ENCODE data around the gene RPP38.
A peak's percentile ranks its signal among the peaks of the same experiment; 100 is the strongest.

RPP38 gene, protein sequence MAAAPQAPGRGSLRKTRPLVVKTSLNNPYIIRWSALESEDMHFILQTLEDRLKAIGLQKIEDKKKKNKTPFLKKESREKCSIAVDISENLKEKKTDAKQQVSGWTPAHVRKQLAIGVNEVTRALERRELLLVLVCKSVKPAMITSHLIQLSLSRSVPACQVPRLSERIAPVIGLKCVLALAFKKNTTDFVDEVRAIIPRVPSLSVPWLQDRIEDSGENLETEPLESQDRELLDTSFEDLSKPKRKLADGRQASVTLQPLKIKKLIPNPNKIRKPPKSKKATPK
- 2.6 to 15.0 (median 9.6) reads per million in 17 experiments for total RNA-seq

GRCh38 chr10:15097011-15097812, at the start of gene RPP38:
RPP38 (plus strand) TSS chr10:15097355; CDS start chr10:15103315, 5,960 bp downstream.
- DNase-seq = peak; percentile 98 to 99 (median 98)

- DNase-seq = no peak
Observed at GRCh38 chr10:15049533-15049932, 47.6 kb upstream of the RPP38 start.

GRCh38 chr10:15052121-15052520, 45.0 kb upstream of the RPP38 start:
- no peak for DNase-seq

DNA sequence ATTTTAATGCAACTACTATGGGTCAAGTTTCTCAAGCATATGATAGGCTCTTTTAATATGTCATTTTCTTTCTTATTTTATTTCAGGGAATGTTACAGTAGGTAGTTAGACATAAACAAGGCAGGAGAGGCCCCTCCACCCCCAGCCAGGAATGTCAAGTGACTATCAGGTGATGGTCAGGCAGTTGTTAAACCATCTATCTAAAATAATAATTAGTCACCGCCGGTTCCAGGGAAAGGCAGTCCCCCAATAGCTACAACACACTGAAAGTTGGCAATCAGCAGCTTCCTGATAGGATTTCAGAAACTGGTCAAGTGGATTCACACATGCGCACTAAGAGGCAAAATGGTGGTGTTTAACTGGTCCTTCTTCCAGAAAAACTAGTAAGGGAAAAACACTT, 44.1 kb upstream of the RPP38 start:
- no peak for DNase-seq

- no peak for DNase-seq
Observed at GRCh38 chr10:15058689-15059088, 38.5 kb upstream of the RPP38 start.

DNA sequence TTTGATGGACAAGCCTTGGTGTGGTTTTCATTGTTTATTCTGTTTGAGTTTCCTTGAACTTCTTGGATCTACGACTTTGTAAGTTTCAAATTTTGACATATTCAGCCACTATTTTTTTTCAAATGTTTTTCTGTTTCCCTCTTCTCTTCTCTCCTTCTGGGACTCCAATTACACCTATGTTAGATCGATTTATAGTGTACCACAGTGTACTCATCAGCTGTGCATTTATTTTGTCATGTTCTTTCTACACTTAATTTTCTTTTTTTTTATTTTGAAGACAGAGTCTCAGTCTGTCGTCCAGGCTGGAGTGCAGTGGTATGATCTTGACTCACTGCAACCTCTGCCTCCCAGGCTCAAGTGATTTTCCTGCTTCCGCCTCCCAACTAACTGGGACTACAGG, 37.2 kb upstream of the RPP38 start:
- DNase-seq = no peak

DNA sequence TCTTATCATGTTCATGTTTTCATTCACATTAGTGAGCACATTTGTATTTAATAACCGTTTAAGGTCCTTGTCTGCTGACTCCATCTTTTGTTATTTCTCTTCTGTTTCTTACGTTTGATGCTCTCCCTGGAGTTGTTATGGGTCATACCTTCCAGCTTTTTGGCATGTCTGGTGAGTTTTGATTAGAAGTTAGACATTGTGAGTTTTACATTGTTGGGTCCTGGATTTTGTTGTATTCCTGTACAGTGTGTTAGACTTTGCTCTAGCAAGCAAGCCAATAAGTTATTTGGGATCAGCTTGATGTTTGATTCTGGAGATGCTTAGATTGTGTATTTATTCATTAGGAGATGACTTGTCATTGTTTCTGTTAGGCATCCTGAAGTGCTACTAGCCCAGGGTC, 36.5 kb upstream of the RPP38 start:
- DNase-seq = no peak

- DNase-seq = no peak
Observed at GRCh38 chr10:15067154-15067553, 30.0 kb upstream of the RPP38 start.

DNA sequence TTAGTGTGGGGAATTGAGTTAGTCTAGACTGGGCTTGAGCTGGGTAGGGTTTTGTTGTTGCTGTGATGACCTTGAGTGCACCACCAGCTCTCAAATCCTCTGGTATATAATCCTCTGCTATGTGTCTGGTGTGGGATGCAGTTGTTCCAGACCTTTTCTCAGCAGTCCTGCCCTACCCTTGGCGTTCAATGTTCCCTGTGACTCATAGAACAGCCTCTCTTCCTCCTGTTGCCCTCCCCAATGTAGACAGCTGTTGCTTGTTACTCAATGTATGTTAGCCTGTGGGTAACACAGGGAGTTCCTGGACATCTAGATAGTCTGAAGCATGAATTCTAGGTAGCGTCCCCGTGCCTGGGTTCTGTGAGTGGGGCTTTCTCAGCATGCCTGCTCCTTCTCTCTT, 28.4 kb upstream of the RPP38 start:
- no peak for DNase-seq

- DNase-seq = no peak
Observed at GRCh38 chr10:15069230-15069629, 27.9 kb upstream of the RPP38 start.

GRCh38 chr10:15072358-15072757, 24.8 kb upstream of the RPP38 start:
- DNase-seq = no peak

- no peak for DNase-seq
Observed at GRCh38 chr10:15075421-15075820, 21.7 kb upstream of the RPP38 start.

GRCh38 chr10:15083674-15084501, 13.3 kb upstream of the RPP38 start:
- no peak for DNase-seq

DNA sequence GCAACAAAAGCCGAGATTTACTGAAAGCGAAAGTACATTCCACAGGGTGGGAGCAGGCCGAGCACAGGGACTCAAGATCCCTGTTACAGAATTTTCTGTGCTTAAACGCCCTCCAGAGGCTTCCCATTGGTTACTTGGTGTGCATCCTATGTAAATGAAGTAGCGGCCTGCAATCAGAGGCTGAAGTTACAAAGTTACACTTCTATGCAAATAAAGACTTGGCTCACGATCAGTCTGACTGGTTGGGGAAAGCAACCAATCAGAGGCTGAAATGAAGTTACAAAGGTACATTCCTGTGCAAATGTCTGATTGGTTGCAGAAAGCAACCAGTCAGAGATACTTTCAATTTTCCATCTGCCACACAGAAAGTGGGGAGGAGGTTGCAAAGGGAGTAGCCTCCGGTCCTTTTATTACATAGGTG, 12.6 kb upstream of the RPP38 start:
- peak in 1 of 4 experiments; percentile 17 for DNase-seq

DNA sequence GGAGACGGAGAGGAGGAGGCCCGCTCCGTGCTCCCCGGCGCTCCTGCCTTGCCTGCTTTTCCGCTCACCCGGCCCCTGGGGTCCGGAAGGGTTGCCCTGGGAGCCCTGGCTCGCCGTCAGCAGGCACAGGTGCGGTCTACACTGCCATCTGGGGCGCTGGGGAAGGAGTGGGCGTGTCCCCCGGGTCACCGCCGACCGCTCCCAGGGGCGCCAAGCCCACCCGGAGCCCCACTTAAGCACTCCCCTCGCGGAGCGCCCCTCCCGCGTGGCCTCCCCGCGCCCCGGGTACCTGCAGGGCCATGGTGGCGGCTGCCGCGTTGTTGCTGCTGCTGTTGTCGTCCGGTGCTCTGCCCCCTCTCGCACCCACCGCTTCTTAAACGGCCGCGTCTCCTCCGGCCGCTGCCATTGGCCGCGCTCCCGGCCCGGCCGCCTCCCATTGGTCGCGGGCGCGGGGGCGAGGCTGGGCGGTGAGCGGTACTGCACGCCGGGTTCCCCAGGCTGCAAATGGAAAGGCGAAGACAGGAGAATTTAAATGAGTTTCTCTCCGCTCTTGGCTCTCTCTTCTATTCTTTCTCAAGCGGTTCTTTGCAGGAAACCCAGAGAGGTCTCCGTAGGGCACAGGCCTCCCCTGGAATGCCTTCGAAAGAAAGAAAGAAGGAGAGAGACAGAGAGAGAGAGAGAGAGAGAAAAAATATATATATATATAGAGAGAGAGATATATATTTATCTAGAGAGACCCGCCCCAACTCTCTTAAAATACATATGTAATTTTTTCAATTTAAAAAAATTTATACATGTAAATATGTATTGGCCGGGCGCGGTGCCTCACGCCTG, 8.5 kb upstream of the RPP38 start, which contains the start of gene ACBD7:
Gene ACBD7 (minus strand): TSS at position 349 of the 834 bp plus-strand sequence. CDS start 48 bp downstream, at position 301.
- peak; percentile 74 to 89 (median 80) for DNase-seq

DNA sequence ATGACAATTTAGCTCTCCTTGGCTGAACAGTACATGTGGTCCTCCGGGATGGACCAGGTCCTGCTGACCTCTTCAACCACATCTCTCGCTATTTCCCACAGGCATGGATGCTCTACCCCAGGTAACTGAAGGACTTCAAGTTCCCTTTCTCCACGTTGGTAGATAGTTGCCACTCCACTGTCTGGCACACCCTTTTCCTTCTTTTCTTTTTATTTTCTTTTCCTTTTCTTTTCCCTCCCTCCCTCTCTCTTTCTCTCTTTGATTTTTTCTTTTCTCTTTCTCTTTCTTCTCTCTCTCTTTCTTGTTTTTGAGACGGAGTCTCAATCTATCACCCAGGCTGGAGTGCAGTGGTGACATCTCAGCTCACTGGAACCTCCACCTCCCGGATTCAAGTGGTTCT, 5.7 kb upstream of the RPP38 start:
- DNase-seq = no peak

DNA sequence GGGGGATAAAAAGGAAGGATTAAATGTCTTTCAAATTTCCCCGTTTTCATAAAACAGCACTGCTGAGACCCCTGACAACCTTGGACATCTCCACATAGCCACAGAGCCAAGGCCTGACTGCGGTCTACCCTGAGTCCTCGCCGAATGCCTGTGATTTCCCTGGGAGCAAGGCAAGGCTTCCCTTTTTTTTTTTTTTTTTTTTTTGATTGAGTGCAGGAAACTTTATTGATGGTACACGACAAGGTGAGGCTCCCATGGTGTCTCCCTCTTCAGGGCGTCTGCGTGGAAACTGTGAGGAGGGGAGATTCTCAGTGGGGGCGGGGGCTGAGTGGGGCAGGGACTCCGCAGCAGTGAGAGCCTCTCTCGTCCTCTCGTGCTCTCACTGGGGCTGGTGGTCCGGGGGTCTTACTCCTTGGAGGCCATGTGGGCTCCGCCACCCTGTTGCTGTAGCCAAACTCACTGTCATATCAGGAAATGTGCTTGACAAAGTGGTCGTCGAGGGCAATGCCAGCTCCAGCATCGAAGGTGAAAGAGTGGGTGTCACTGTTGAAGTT, 4.2 kb upstream of the RPP38 start:
- no peak for DNase-seq

GRCh38 chr10:15096661-15097010, 519 bp upstream of the RPP38 start:
- no peak for DNase-seq

DNA sequence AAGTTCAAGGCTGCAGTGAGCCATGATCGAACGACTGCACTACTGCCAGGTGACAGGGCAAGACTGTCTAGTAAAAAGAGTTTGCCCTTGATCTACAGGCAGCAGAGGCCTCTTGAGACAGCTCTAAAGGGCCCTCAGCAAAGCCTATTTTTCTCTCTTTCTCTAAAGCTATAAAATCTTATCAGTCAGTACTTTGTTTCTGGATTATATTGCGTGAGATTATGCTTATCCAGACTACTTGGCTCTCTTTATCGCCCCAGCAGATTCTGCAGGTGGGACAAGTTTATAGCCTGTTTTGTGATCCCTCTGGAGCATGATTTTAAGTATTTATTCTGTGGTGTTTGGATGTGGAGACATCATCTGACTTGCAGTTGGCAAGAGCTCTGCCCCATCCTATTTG, 2.7 kb downstream of the RPP38 start:
- no peak for DNase-seq

GRCh38 chr10:15103513-15103912, 6.4 kb downstream of the RPP38 start:
- no peak for DNase-seq

- peak; percentile 79 to 87 (median 84) for DNase-seq
Observed at GRCh38 chr10:15106352-15107013, 9.3 kb downstream of the RPP38 start.
